Stimulated activated naive CD8-positive, alpha-beta T cell treated with anti-CD3 and anti-CD28 coated beads, Interleukin-15, amount 100 ng/mL, for 72 hours (primary cell): ENCODE measurements around the gene CDK6.
A peak's percentile ranks its signal among the peaks of the same experiment; 100 is the strongest.
"Not testable (repeated sequence)": the region's sequence is repeated elsewhere in the genome, so short reads cannot be mapped to it uniquely, and the experiment has no call there.

ENCODE experiments used
- ATAC-seq: fragments of 150-1000 bp; cut with Tn5 transposase; 2 replicates; pipeline ENCODE4 v1.10.0; 2021; ENCODE audit warnings: mild to moderate bottlenecking, moderate library complexity
- DNase-seq, 2 donors: peaks; one replicate each; pipeline ENCODE4 v3.0.0; 2021 to 2022
- H3K27ac Mint-ChIP-seq, 2 donors: one replicate each; pipeline ENCODE4 v1.8.0; 2022; ENCODE audit warnings: mild to moderate bottlenecking in 2 of 2, mixed read lengths in 2 of 2, moderate library complexity in 2 of 2
- H3K27me3 Mint-ChIP-seq: one replicate; pipeline ENCODE4 v1.8.0; 2022; ENCODE audit warnings: mixed read lengths
- H3K4me1 Mint-ChIP-seq: one replicate; pipeline ENCODE4 v1.8.0; 2022; ENCODE audit warnings: mild to moderate bottlenecking, mixed read lengths
- H3K4me3 Mint-ChIP-seq, 2 donors: one replicate each; pipeline ENCODE4 v1.8.0; 2022; ENCODE audit warnings: mild to moderate bottlenecking in 2 of 2, mixed read lengths in 2 of 2, moderate library complexity in 1 of 2
- H3K9me3 Mint-ChIP-seq, 2 donors: one replicate each; pipeline ENCODE4 v1.8.0; 2022; ENCODE audit warnings: mixed read lengths in 2 of 2

Gene CDK6

DNA sequence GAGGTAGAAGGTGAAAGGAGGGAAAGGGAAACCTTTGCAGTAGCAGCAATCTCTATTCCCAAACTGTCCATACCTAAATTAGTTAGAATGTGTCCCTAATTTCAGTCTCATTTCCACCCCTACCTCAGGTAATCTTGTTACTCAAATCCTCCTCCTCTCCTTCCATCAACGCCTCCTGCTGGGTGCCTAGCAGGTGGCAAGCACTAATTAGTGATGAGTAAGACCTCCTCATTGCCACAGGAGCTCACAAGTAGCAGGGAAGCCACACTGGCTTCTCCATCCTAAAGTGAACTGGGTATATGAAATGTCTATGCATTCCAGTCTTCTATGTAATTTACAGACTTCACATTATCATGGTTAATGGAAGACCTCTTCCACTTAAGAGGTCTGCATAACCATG, 220.5 kb downstream of the CDK6 start:
- no peak for ATAC-seq
- Mint-ChIP-seq H3K4me3 (no peak overlapping the region), H3K9me3 (no peaks in the 10 kb centered on the region), H3K27me3 (no peaks in the 10 kb centered on the region), H3K27ac (peak overlapping the region; percentile 77 to 86), H3K4me1 (peaks cover 8% of the 10 kb centered on the region)
- DNase-seq, result no peak

DNA sequence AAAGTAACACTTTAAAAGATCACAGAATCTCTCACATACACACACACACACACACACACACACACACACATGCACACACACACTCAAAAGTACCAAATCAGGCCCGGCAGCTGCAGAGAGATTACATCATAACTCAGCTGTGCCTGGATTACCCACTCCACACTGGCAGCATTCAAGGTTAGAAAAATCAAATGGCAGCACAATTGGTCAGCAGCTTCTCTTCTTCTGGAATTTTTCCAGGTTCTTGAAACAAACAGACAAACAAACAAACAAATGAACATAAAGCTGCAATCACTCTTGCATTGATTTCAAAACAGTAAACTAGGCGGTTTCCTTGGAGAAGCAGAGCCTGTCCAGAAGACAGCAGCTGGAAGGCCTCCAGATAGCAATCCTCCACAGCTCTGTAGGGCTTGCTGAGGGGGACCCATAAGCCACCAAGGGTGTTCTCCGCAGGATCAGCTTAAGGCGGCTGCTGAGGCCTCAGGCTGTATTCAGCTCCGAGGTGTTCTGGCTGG, 221.7 kb downstream of the CDK6 start:
- Mint-ChIP-seq H3K27me3 (no peaks in the 10 kb centered on the region), H3K9me3 (no peaks in the 10 kb centered on the region), H3K4me1 (peaks cover 10% of the 10 kb centered on the region), H3K27ac (peak overlapping the region in 1 of 2 donors; percentile 61), H3K4me3 (no peak overlapping the region)
- ATAC-seq (no peak), DNase-seq (no peak)

DNA sequence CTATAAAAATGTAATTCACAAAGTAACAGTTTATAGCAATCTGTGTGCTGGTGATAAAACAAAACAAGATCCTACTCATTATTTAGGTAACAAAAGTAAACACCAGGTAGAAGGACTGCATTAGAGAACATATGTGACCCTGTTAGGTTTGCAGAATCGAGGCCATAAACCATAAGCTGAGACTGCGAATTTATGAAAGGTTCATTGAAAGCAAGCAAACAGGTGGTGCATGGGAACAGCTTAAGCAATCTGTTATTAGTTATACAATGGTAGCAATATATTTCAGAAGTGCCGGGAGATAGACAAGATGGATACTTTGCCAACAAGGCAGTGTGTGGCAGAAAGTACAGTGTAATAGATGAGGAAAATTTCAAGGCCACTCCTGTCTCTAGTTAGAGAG, 222.7 kb downstream of the CDK6 start:
- H3K27me3 Mint-ChIP-seq, result no peaks in the 10 kb centered on the region
- DNase-seq (no peak), ATAC-seq (no peak)
- no peak overlapping the region for H3K4me3 Mint-ChIP-seq
- H3K27ac Mint-ChIP-seq, result no peak overlapping the region
- peaks cover 10% of the 10 kb centered on the region for H3K4me1 Mint-ChIP-seq
- no peaks in the 10 kb centered on the region for H3K9me3 Mint-ChIP-seq

DNA sequence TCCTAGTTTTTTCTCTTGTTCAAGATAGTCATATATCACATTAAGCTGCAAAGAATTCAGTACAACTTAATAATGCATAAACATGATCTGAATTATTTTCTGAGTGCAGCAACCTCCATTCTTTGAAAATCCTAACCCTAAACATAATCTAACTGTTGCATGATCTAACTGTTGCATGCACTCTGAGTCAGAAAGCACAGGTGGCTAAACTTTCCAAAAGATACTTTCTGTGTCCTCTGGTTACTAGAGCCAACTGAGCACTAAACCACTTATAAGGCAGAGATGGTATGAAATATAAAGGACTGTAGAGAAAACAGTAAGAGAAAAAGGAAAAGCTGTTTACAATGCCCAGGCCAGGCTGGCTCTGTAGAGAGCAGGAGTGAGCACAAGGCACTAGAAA, 223.2 kb downstream of the CDK6 start:
- Mint-ChIP-seq H3K27ac (no peak overlapping the region), H3K9me3 (no peaks in the 10 kb centered on the region), H3K4me1 (peaks cover 10% of the 10 kb centered on the region), H3K27me3 (no peaks in the 10 kb centered on the region), H3K4me3 (no peak overlapping the region)
- no peak for ATAC-seq
- no peak for DNase-seq

DNA sequence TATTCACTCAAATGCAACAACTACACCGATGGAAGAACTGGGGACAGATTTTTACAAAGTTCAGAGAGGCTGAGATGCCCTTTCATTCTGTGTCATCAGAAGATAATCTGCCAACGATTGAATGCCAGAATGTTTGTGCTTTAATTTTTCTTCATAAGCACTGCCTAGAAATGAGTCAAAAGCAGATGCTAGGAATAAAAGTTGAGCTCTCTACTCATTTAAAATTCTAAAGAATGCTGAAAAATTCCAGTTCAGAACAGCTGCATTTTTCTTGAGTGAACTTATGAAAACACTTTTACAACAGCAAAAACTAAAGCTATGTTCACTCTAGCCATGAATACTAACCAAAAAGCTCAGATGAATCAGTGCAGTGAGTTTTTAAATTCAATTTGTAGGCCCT, 223.9 kb downstream of the CDK6 start:
- Mint-ChIP-seq H3K4me3 (no peak overlapping the region), H3K9me3 (no peaks in the 10 kb centered on the region), H3K4me1 (peaks cover 10% of the 10 kb centered on the region), H3K27ac (no peak overlapping the region), H3K27me3 (no peaks in the 10 kb centered on the region)
- no peak for ATAC-seq
- no peak for DNase-seq

DNA sequence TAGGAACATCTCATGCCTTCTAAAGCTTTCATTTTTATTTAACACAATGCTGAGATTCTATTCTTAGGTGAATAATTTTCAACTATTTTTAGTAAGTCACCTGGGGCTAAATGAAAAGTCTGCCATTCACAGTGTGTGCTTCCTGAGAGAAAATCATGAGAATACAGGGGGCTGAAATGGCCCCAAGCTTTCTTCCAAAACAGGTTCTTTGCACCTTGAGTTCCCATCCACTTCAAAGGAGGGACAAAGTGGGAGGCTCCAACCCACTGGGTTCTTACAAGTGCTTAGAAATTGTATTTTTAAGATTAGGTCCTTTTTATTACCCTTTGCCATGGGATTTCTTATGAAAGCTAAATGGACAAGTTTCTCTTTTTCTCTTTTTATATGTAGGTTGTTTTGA, 224.6 kb downstream of the CDK6 start:
- H3K4me1 Mint-ChIP-seq, result peaks cover 10% of the 10 kb centered on the region
- ATAC-seq, result no peak
- no peaks in the 10 kb centered on the region for H3K9me3 Mint-ChIP-seq

DNA sequence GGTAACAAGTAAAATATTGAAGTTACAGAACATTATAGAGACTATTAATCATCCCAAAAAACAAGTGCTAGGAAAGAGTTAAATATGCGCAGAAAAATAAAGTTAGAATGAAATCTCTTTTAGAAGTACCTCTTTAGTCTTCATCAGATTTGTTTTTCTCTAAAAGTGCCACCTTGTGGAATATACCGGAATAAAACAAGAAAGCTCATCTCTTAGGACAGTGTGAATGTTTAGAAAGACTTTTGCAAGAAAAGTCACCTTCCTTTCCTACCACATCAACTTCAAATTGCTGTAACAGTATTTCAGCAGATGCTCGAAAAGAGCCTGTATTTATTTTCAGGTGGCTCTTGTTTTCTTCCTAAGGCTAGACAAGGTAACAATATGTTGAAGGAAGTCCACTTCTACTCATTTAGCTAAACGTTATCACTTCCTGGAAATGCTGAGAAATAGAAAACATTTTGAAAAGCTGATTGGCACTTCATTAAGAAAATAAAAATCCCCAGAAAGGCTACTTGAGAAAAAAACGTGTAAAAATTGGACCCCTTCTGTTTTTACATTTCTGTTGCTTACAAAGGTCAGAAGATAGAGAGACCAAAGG, 226.4 kb downstream of the CDK6 start:
- ATAC-seq, result peak; percentile 45
- no peak overlapping the region for H3K27ac Mint-ChIP-seq

More for the DNA sequence above, 224.6 kb downstream of the CDK6 start:
- H3K4me3 Mint-ChIP-seq, result no peak overlapping the region
- DNase-seq, result no peak
- H3K27me3 Mint-ChIP-seq, result no peaks in the 10 kb centered on the region
- H3K27ac Mint-ChIP-seq, result no peak overlapping the region

DNA sequence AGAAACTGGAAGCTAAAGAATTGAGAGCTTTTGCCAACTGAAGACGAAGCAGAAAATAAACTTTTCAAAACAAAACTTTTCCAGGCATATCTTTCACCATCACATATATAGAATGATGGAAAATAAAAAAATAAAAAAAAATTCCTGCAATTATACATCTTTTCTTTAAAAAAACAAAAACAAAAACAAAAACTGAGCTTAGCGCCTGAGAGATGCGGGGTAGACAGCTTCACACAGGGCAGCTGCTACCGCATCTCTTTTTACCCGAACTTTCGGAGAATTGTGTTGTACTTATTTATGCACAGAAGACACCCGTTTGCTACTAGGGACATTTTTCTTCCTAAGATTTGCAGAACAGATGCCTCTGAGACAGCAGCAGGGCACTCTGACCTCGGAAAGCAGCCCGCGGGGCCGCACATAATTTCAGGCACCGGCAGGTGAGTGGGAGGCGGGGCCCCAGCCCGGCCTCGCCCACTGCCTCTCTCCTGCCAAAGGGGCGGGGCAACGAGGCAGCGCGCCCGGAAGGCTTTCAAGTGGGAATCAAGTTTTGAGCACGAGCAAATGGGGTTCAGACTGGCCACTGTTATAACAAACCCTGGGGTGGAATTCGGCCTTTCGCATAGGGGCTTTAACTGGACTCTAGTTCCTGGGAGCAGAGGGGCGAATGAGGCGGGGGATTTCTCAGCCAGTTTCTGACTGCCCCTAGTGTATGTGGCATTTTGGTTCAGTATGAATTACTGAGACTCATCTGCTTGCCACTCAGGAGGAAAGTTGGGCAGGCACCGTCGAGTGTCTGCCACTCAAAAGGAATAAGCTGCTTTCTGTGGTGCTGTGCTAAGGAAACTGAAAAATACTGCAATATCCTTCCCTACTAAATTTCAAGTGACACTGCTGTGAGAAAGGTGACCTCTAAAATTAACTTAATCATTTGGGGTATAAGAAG, 227.7 kb downstream of the CDK6 start:
- Mint-ChIP-seq H3K4me1 (peaks cover 10% of the 10 kb centered on the region), H3K27ac (no peak overlapping the region), H3K27me3 (no peaks in the 10 kb centered on the region), H3K4me3 (no peak overlapping the region), H3K9me3 (no peaks in the 10 kb centered on the region)
- ATAC-seq (no peak), DNase-seq (no peak)

More for the DNA sequence above, 226.4 kb downstream of the CDK6 start:
- no peak overlapping the region for H3K4me3 Mint-ChIP-seq
- no peaks in the 10 kb centered on the region for H3K27me3 Mint-ChIP-seq
- peaks cover 10% of the 10 kb centered on the region for H3K4me1 Mint-ChIP-seq
- no peak for DNase-seq
- H3K9me3 Mint-ChIP-seq, result no peaks in the 10 kb centered on the region

DNA sequence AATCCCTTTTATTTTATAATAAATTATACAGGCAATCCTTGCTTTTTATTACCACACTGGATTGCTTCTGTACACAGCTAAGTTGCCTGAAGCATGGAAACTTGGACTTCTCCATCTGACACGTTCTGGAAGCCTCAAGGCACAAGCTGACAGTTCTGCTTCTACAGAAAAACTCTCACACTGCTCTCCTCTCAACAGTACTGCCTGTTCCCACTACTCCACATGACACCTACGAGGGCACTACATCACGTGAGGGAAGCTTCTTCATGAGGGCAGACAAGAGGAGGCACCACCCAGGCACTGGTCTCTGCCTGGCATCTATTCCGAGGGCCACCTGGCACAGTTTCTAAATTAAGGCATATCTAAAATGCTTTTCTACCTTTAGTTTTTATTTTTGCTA, 229.4 kb downstream of the CDK6 start:
- Mint-ChIP-seq H3K9me3 (no peaks in the 10 kb centered on the region), H3K27ac (no peak overlapping the region), H3K27me3 (no peaks in the 10 kb centered on the region), H3K4me3 (no peak overlapping the region), H3K4me1 (peaks cover 5% of the 10 kb centered on the region)
- no peak for ATAC-seq
- DNase-seq, result no peak

DNA sequence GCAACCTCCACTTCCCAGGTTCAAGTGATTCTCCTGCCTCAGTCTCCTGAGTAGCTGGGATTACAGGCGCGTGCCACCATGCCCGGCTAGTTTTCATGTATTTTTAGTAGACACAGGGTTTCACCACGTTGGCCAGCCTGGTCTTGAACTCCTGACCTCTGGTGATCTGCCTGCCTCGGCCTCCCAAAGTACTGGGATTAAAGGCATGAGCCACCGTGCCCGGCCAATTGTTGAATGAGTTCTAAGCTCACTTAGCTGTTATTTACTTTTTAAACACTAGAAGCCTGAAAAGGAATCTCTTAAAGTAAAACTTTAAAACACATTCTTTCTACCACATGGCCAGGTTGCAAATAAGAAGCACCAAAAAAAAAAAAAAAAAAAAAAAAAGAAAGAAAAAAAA, 231.9 kb downstream of the CDK6 start:
- not testable (repeated sequence) for H3K9me3 Mint-ChIP-seq, ATAC-seq, DNase-seq, H3K27me3 Mint-ChIP-seq, H3K4me3 Mint-ChIP-seq, H3K4me1 Mint-ChIP-seq
- peak overlapping the region in 1 of 2 donors; percentile 46 for H3K27ac Mint-ChIP-seq

DNA sequence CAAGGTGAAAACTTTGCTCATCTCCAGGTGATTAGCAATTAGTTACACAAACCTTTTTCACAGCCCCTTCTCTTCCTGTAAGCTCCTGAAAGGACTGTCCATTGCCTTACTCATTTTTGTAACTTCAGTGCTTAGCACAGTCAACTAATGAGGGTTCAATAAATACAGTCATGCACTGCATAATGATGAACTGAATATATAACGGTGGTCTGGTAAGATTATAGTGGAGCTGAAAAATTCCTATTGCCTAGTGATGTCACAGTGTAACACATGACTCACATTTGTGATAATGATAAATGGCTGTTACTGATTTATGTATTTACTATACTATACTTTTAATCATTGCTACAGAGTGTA, 233.3 kb downstream of the CDK6 start:
- Mint-ChIP-seq H3K4me1 (no peaks in the 10 kb centered on the region), H3K27ac (no peak overlapping the region), H3K9me3 (no peaks in the 10 kb centered on the region), H3K27me3 (no peaks in the 10 kb centered on the region), H3K4me3 (no peak overlapping the region)
- DNase-seq (no peak), ATAC-seq (no peak)

DNA sequence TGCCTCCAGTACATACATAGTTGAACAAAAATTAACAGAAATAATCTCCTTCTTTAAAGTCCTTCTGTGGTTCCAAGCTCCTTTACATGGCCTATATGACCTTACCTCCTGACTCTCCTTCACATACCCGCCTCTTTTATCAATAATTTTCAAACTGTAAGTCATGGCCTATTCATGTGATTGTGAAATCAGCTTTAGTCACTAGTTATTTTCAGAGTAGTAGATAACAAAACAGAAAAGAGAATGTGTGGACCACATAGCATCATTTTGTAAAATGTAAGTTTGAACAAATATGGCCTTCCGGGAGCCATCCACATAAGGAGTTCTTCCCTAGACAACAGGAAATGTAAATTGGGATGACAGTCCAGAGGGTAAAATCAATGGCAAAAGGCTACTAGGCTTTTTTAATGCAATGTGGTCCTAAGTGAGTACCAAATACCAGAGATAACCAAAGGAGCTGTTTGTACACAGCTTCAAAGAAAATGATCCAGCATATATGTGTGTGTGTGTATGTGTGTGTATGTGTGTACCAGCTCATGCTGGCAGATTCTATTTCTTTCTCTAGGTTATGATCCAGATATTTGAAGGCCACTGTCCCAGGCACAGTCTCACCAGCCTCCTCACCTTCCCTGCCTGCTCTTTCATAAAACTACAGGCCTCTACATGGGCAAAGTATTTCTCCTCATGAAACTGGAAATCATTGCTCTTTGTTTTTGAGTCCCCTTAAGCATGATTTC, 233.9 kb downstream of the CDK6 start:
- H3K4me1 Mint-ChIP-seq, result no peaks in the 10 kb centered on the region
- peak; percentile 9 for ATAC-seq
- no peak for DNase-seq
- H3K4me3 Mint-ChIP-seq, result no peak overlapping the region
- no peak overlapping the region for H3K27ac Mint-ChIP-seq
- H3K27me3 Mint-ChIP-seq, result no peaks in the 10 kb centered on the region
- H3K9me3 Mint-ChIP-seq, result no peaks in the 10 kb centered on the region

DNA sequence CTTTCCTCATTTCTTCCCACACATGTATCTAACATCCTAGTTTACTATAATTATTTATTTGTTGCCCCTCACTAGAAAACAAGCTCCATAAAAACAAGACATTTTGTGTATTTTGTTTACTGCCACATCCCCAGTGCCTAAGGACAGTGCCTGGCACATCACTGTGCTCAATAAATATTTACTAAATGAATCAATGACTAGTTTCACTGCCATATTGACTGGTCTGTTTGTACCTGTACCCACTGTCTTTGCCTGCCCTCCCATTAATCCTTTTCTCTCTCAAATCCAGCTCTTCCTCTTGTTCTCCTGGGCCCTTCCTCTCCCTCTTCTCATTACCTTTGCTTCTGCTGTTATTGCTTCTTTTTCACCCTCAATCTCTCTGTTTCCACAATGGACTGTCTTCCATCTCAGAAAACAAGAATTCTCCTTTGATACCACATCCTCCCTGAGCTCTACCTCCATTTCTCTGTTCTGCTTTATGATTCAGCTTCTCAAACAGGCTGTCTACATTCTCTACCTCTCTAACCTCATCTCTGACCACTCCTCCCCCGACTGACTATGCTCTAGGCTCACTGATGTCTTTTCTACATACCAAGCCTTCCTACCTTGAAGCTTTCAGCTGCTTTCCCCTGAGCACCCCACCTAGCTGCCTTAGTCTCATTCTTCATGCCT, 237.9 kb downstream of the CDK6 start:
- H3K27ac Mint-ChIP-seq, result no peak overlapping the region
- H3K27me3 Mint-ChIP-seq, result no peaks in the 10 kb centered on the region
- no peak for DNase-seq
- H3K9me3 Mint-ChIP-seq, result no peaks in the 10 kb centered on the region
- ATAC-seq, result peak; percentile 91
- no peak overlapping the region for H3K4me3 Mint-ChIP-seq
- no peaks in the 10 kb centered on the region for H3K4me1 Mint-ChIP-seq

DNA sequence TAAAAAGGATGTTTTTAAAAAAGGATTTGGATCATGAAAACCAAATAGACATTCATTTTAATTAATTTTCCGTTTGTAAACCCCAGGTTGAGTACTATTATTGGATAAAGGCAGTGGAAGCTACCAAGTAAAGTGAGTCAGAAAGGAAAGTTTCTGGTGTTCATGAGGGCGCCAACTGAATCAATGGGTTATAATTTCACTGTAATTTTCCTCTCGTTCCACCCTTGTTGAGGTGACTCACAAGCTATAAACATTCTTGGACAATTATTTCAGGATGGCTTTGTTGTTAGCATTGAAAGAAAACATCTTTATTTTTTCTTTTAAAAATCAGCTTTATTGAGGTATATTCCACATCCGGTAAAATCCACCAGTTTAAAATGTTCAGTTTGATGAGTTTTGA, 241.1 kb downstream of the CDK6 start:
- DNase-seq, result no peak
- Mint-ChIP-seq H3K4me1 (no peaks in the 10 kb centered on the region), H3K27ac (no peak overlapping the region)

DNA sequence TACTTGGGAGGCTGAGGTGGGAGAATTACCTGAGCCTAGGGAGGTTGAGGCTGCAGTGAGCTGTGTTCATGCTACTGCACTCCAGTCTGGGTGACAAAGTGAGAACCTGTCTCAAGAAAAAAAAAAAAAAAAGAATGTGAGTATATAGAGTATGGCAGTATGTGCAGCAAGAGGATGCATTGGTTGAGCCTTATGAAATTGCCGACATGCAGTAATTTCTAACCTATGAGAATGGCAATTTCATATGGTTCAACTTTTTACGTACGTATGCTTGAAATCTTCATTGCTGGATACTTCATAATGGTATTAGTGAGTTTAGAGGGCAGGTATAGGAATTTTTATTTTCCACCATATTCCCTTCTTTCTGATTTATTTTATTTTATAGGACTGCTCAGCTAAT, 241.6 kb downstream of the CDK6 start:
- ATAC-seq (no peak), DNase-seq (no peak)
- no peak overlapping the region for H3K27ac Mint-ChIP-seq
- no peaks in the 10 kb centered on the region for H3K9me3 Mint-ChIP-seq
- no peak overlapping the region for H3K4me3 Mint-ChIP-seq
- no peaks in the 10 kb centered on the region for H3K4me1 Mint-ChIP-seq
- peaks cover 8% of the 10 kb centered on the region for H3K27me3 Mint-ChIP-seq

More for the DNA sequence above, 241.1 kb downstream of the CDK6 start:
- H3K9me3 Mint-ChIP-seq, result no peaks in the 10 kb centered on the region
- peaks cover 8% of the 10 kb centered on the region for H3K27me3 Mint-ChIP-seq
- H3K4me3 Mint-ChIP-seq, result no peak overlapping the region
- ATAC-seq, result no peak
